ENCODE measurements around the gene BHMT2.

The BHMT2 gene

DNA sequence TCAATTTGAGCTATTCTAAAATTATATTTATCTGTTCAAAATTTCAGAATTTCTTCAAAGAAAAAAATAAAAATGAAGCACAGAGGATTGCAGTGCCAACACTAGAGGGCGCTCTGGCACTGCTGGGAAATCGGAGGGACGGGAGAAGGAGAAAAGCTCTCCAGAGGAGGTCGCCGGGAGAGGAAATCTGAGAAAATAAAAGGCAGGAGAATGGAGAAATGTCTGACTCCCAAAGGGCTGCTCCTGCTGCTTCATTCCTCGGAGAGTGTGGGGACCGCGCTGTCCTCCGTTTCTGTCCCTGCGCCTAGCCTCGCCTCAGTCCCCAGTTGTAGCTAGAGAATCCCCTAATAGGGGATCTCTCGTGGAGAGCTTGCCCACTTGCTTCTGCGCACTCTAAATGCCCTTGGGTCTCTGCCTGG is 44.5 kb upstream of the BHMT2 start:
- peak; percentile 65 for DNase-seq (ENCODE audit: low read depth)
- TF ChIP-seq CTCF (conservative IDR thresholded peaks at IDR 0.05; ENCODE audit: control insufficient read depth, insufficient read depth, low read depth, low read length): peak; percentile 95
- peak overlapping the region; percentile 28 for H3K4me3 ChIP-seq (ENCODE audit: control insufficient read depth, low read depth, low read length)

DNA sequence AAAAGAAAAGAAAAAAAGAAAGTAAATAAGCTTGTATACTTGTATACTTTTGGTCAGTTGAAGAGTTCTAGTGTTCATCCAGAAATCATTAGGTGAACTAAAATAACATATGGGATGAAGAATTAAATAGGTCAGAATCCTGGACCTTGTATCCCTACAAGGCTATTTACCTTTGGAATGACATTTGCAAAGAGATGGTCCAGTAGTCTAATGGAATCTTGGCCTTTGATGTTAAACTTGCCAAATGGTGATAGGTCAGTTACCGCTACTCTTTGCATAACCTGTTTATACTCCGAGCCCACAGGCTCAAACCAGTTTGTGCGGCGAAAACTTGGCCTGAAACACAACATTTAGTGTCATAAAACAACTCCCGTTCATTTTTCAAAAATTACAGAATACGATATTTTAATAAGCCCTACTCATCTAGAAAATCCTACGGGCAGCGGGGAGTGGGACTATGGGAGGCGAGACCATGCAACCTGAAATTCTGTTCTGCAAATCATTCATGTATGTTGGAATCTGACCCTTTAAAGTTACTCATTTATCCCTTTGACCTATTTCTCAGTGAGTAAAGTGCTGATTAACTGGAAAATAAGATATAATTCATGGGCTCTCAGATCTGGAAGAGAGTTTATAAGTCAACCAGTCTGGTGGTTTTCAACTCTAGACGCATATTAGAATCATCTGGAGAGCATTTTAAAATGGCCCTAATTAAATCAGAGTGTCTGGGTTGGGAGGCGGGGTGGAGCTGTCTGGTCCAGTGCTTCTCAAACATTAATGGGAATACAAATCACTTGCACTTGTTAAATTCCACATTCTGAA is 38.7 kb upstream of the BHMT2 start:
- DNase-seq (ENCODE audit: low read depth): no peak
- no peak overlapping the region for H3K4me3 ChIP-seq (ENCODE audit: control insufficient read depth, low read depth, low read length)
- TF ChIP-seq CTCF (conservative IDR thresholded peaks at IDR 0.05; ENCODE audit: control insufficient read depth, insufficient read depth, low read depth, low read length): no peak

GRCh38 chr5:79031485-79031867 is 38.1 kb upstream of the BHMT2 start:
- no peak for TF ChIP-seq CTCF (conservative IDR thresholded peaks at IDR 0.05; ENCODE audit: control insufficient read depth, insufficient read depth, low read depth, low read length)

GRCh38 chr5:79032031-79032695 is 37.4 kb upstream of the BHMT2 start:
- TF ChIP-seq CTCF (conservative IDR thresholded peaks at IDR 0.05; ENCODE audit: control insufficient read depth, insufficient read depth, low read depth, low read length): no peak
- no peak for DNase-seq (ENCODE audit: low read depth)
- H3K4me3 ChIP-seq (ENCODE audit: control insufficient read depth, low read depth, low read length): no peak overlapping the region

More at GRCh38 chr5:79031485-79031867, 38.1 kb upstream of the BHMT2 start:
- DNase-seq (ENCODE audit: low read depth): no peak
- H3K4me3 ChIP-seq (ENCODE audit: control insufficient read depth, low read depth, low read length): no peak overlapping the region

GRCh38 chr5:79032782-79033181 is 36.8 kb upstream of the BHMT2 start:
- TF ChIP-seq CTCF (conservative IDR thresholded peaks at IDR 0.05; ENCODE audit: control insufficient read depth, insufficient read depth, low read depth, low read length): no peak
- H3K4me3 ChIP-seq (ENCODE audit: control insufficient read depth, low read depth, low read length): no peak overlapping the region
- DNase-seq (ENCODE audit: low read depth): no peak

DNA sequence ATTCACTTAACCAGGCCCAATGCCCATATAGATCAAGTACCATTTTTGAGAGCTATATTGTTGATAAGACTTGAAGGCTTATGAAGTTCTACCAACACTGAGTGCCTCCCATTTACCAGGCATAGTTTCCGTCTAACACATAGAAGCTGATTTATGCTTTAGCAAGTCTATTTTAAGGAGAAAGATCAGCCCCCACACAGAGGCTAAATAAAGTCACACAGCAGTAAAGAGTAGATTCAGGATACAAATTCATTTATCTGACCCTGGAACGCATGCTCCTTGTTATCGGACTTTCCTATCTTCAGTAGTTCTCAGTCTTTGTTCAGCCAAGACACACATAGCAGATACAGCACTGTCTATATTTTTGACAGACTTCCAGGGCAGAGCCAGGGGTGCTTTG is 34.3 kb upstream of the BHMT2 start:
- no peak for DNase-seq (ENCODE audit: low read depth)
- H3K4me3 ChIP-seq (ENCODE audit: control insufficient read depth, low read depth, low read length): no peak overlapping the region
- TF ChIP-seq CTCF (conservative IDR thresholded peaks at IDR 0.05; ENCODE audit: control insufficient read depth, insufficient read depth, low read depth, low read length): no peak

Data from fibroblast of mammary gland (primary cell).